Anterior cingulate cortex (tissue), 58 donors: Measurements from ENCODE around the gene ANAPC2.

ENCODE experiments used
- DNase-seq, 58 donors: peaks; one replicate each; lab custom pipeline; 2025; lab: John Stamatoyannopoulos, UW

The ANAPC2 gene

GRCh38 chr9:137227853-137228505 is 39.6 kb upstream of the ANAPC2 start:
- no peak for DNase-seq

DNA sequence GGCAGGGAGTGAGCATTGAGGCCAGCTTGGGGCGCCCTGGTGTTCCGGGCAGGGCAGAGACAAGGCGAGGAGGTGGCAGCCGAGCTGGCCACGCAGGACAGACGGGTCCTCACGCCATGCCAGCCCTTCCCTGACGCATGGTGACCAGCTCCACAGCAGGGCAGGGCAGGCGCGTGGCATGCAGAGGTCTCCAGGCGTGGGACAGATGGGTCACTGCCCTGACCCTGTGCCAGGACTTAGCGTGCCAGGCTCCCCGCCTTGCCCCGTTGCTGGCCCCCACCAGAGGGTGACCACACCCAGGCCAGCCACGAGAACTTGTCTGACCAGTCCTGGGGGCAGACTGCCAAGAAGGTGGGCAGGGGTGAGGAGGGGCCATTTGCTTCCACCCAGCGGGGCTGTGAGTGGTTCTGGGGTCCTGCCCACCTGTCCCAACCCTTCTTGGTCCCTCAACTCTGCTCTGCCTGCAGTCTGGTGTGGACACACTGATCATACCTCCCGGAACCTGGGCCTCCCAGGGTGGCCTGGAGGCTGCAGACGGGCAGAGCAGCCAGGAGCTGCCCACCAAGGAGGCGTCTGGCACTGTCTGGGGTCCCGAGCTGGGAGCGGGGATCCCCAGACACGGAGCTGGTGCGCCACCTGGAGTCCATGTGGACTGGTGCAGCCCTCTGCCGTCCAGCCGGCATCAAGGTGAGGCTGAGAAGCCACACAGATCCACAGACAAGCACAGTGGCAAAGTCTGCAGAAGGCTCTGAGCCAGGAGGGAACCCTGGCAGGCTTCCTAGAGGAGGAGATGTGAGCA is 38.9 kb upstream of the ANAPC2 start, which contains the start of gene RNF224:
RNF224 (plus strand) TSS at position 449 of the 799 bp plus-strand sequence. CDS start 834 bp downstream, outside the sequence.
- peak in 50 of 58 donors; percentile 11 to 70 (median 42) for DNase-seq

DNA sequence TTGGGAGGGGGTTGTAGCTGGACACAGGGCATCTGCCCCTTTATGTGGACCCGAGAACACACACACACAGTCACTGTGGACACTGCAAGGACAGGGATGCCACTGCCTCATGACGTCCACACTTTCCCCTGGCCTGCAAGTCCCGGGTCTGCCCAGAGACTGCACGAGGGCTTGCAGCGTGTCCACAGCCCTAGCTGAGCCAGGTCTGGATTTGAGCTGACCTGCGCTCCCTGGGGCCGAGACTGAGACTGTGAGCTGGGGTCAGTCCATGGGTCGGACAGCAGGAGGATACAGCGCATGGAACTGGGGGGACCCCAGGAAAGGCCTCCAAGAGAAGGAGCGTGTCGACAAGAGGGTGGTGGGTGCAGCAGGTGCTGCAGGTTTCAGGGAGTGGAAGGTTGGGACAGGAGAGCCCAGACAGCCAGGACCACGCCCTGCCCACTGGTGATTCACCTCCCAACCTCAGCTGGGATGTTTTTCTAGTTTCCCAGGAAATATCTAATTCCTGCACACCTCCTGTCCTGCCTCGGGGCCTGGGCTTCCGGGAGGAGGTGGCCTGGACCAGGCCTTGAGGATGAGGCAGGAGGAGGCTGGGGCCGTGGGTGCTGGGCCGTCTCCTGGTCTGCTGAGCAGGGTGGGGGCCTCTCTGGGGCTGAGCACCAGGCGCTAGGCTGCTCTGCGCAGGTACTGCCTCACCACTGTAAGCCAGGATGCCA is 38.1 kb upstream of the ANAPC2 start:
- DNase-seq, result no peak

GRCh38 chr9:137225699-137226331 is 37.5 kb upstream of the ANAPC2 start:
- DNase-seq, result no peak

DNA sequence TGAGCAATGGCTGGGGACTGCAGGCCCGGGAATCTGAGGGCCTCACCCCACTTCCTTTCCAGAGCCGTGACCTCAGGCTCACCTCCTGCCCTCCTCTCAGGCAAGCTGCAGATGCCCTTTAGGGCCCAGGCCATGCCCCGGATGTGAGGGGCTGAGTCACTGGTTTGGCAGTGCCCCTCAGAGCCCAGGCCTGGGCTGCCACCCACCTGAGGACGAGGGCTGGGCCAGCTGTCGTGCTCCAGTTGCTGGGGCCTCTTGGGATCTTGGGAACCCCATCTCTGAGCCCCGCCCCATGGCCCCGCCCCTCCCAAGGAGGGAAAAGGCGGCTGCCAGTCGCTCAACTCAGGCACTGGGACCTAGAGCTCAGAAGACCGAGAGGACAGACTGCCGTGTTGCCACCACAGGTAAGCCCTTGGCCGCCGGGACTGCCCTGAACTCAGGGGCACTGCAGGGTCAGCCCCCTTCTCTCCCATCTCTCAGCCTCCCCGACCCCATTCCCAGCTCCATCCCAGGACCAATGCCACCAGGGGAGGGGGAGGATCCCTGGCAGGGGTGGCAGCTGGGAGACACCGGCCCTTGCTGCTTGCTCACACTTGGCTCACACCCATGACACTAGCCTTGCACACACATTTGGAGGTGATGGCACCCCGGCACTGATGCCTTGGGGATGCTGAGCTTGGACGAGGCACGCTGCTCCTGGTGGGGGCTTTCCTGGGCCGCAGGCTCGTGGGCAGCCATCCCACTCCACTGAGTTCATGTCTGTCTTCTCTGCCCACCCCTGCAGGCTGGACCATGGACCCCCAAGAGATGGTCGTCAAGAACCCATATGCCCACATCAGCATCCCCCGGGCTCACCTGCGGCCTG is 36.7 kb upstream of the ANAPC2 start, which contains the start of gene CYSRT1:
CYSRT1 (plus strand) TSS at position 345 of the 865 bp plus-strand sequence; CDS start at position 793, 448 bp downstream.
- no peak for DNase-seq

DNA sequence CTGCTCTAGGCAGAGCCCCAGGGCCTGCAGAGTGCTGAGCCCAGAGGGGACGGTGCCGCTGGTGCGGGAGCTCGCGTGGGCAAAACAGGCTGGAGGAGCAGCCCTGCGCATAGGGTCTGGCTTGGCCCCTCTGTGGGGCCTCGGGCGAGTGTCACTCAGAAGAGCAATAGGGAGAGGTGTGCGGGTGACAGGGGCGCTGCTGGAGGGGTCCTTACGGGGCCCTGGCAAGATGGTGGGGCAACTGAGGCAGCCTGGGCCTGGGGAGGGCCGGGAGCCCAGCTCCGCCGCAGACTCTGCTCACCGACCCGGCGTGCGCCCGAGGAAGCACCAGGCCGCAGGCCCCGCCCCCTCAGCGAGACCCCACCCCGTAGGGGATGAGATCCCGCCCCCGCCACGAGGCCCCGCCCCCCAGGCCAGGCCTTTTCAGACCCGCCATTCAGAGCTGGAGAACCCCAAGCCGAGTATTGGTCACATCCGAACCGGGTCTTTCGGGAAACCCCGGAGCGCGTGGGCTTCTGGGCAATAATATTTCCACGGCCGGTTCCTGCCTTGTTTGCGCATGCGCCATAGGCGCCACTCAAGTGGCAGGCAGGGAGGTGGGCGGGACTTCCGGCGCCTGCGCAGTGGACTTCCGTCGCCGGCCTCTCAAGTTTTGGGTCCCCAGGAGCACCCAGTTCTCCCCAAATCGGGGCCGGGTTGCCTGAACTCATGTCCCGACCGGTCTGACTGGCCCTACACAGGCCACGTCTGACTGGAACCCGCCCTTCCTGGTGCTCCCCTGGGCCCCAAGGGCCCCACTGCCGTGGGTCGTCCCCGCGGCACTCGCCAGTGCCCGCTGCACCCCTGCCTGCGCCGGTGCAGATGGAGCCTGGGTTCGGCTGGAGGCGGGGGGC is 35.0 kb upstream of the ANAPC2 start:
- DNase-seq, result peak; percentile 80 to 99 (median 97)

GRCh38 chr9:137222190-137223077 is 34.1 kb upstream of the ANAPC2 start, which contains the start of gene RNF208:
TSS of gene RNF208 (minus strand) at chr9:137222240. CDS start at chr9:137221212, 1,028 bp downstream.
- DNase-seq, result peak in 10 of 58 donors; percentile 15 to 71 (median 42)

DNA sequence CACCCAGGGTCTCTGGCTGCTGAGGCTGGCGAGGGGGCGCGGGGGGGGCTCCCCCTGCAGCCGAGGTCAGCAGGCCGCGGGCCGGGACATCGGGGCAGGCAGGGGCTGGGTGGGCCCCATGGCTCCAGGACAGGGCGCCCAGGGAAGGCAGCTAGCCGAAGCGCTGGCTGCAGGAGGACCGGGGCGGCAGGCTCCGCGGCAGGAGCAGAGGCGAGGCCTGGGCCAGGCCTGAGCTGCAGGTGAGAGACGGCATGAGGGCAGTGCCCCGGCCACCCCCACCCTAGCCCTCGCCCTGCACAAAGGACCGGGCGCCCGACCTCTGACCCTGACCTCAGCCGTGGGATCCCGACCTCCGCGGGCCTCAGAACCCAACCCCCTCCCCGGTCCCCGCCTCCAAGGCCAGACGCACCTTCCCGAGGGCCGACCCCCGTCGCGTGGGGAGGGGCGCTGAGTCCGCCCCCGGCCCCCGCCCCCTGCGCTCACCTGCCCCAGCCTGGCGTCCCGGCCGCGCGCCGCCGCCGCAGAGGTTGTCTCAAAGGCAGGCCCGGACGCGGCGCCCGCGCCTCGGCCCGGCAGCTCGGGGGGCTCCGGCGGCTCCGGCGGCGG is 33.2 kb upstream of the ANAPC2 start:
- no peak for DNase-seq

- DNase-seq, result no peak
These were observed 32.7 kb upstream of the ANAPC2 start for GRCh38 chr9:137221095-137221505.

DNA sequence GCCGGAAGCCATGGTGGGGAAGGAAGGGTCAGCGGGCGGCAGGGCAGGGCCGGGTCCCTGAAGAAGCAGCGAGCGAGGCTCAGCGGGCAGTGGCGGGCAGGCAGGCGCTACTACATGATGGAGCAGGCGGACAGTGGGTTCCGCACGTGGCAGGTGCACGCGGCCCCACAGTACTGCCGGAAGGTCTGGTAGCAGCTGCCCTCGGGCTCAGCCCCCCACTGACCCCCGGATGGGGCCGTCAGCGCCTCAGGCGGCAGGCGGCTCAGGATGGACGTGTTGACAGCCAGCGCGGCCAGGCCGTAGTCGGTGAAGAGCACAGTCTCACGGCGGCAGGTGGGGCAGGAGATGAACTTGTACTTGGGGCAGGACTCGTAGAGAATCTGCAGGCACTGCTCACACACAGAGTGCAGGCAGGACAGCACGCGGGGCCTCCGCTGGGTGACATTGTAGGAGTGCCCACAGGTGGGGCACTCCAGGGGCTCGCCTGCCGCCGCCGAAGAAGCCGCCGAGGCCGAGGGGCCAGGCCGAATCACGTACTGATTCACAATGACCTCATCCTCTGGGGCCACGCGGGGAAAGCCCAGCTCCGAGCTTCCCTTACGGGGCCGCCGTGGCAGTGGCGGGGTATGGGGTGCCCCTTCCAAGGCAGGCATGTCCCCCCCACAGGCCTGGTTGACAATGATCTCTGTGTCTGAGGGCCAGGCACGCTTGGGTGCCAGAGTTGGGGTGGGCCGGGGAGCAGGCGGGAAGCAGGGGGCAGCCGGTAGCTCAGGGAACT is 32.1 kb upstream of the ANAPC2 start:
- no peak for DNase-seq

- DNase-seq, result no peak
These were observed 31.5 kb upstream of the ANAPC2 start for GRCh38 chr9:137219757-137220316.

DNA sequence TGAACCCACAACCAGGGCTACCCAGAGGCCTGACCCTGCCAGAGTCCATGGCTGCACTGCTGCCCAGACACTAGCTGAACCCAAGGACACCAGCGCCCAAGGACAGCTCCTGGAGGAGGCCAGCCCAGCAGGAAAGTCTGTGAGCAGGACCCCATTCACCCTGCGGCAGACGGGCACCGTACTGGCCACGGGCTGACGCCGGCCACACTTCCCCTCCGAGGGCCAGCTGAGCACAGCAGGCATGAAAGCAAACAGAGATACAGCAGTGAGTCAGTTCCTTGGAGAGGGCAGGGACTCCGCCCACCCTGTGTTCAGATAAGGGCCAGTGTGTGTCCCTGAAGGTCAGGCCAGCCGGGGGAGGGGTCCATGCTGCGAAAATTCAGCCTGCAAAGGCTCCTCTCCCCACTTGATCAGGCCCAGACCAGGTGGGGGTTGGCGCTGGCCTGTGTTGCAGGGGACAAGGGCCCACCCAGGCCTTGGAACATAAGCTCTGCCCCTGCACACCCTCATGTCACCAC is 30.5 kb upstream of the ANAPC2 start:
- no peak for DNase-seq

DNA sequence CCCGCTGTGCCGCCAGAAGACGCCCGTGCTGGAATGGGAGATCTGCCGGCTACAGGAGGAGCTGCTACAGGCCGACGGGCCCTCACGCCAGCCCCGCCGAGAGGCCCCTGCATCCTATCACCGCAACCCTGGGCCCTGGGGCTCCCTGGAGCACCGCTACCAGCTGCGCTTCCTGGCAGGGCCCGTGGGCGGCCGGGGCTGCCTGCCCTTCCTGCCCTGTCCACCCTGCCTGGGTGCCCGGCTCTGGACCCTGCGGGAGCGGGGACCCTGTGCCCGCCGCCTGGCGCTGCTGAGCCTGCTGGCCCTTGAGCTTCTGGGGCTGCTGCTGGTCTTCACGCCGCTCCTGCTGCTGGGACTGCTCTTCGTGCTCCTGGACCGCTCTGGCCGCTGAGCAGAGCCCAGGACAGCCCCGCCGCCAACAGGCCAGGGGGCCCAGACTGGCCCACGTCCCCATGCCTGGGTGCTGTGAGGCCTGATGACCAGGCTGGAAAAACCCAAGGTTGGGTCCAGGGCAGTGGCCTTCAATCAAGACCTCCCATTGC is 29.9 kb upstream of the ANAPC2 start:
- DNase-seq, result no peak

- DNase-seq, result peak in 11 of 58 donors; percentile 13 to 55 (median 28)
These were observed 29.2 kb upstream of the ANAPC2 start for GRCh38 chr9:137217276-137218211.
